Kidney (tissue), 14 donors: Measurements from ENCODE around the gene GALNT7. TPM values are rescaled to one million over a fixed set of nuclear protein-coding genes. Genes with fewer than 3 reads are reported as not detected.

Source experiments
- DNase-seq, 5 donors: peaks; one replicate each; pipeline ENCODE4 v3.0.0-alpha.2; 2013 to 2020
- FAIRE-seq: peaks from 2 replicates; lab custom pipeline; 2012; peaks lifted over from hg19 to GRCh38; lab: Jason Lieb, UNC
- H3K27ac ChIP-seq, 2 donors: one replicate each; pipeline ENCODE4 v1.7.0; 2013; ENCODE audit warnings: low read depth in 2 of 2, low read length in 2 of 2, inconsistent platforms in 1 of 2
- H3K27me3 ChIP-seq: one replicate; pipeline ENCODE4 v1.7.1; 2013; ENCODE audit warnings: low read length, inconsistent platforms; ENCODE audit not compliant: control insufficient read depth, insufficient read depth
- H3K36me3 ChIP-seq, 3 donors: one replicate each; pipeline versions ENCODE4 v1.7.0 to v1.7.1; 2013; ENCODE audit warnings: low read length in 3 of 3, control low read depth in 1 of 3, inconsistent platforms in 1 of 3; ENCODE audit not compliant: insufficient read depth in 3 of 3, control insufficient read depth in 2 of 3
- H3K4me1 ChIP-seq, 3 donors: one replicate each; pipeline versions ENCODE4 v1.7.0 to v1.7.1; 2013; ENCODE audit warnings: low read length in 3 of 3, inconsistent platforms in 1 of 3, low read depth in 1 of 3; ENCODE audit not compliant: control insufficient read depth in 2 of 3, insufficient read depth in 2 of 3
- H3K4me3 ChIP-seq, 3 donors: one replicate each; pipeline versions ENCODE4 v1.7.0 to v1.8.1; 2013; ENCODE audit warnings: low read length in 3 of 3, control low read depth in 1 of 3, inconsistent platforms in 1 of 3
- H3K9ac ChIP-seq, 3 donors: one replicate each; pipeline versions ENCODE4 v1.7.0 to v1.7.1; 2013; ENCODE audit warnings: low read length in 3 of 3, control low read depth in 1 of 3, inconsistent platforms in 1 of 3
- H3K9me3 ChIP-seq, 3 donors: one replicate each; pipeline versions ENCODE4 v1.7.0 to v1.7.1; 2013; ENCODE audit warnings: low read length in 3 of 3, control low read depth in 1 of 3, inconsistent platforms in 1 of 3; ENCODE audit not compliant: control insufficient read depth in 2 of 3, insufficient read depth in 1 of 3
- CTCF ChIP-seq: IDR thresholded peaks from 3 replicates; pipeline ENCODE4 v1.5.1; 2012; ENCODE audit warnings: mild to moderate bottlenecking, moderate library complexity, borderline replicate concordance; ENCODE audit not compliant: insufficient read depth; ENCODE audit errors: extremely low read depth
- intact Hi-C: fragments of 100-400 bp; cut with DNase I; formaldehyde crosslinking; loops from one replicate; pipeline ENCODE4 v1.11.1; 2022
- polyA plus RNA-seq: library from polyadenylated mRNA; stranded (reverse); fragments of 350-450 nt; fragmentation: Illumina TruSeq; extraction: RNeasy Lipid Tissue Mini Kit (QIAGEN cat#74804); gene quantifications from one replicate; pipeline ENCODE4 v1.2.3, GENCODE V29; 2014; ENCODE audit warnings: low read depth, low replicate concordance; ENCODE audit not compliant: insufficient read depth
- total RNA-seq: library from RNA; stranded (reverse); fragmentation: NEBNext Ultra II Directional; extraction: Animal tissue kit (Norgen Biotek cat#: 25700); gene quantifications from one replicate; pipeline ENCODE4 v1.2.1, GENCODE V29; 2021
- donor health status: control.
- donor health status: control.
- donor health status: control.
- donor health status: control.
- donor health status: control.
- donor health status: DM: yes; HTN: yes; CAD: no.
- donor health status: Normal renal cell carcinoma (clear cell type).

Gene GALNT7
- total and polyA plus RNA-seq, 2 donors from 2014 or later: 3.8 to 25.6 TPM

GRCh38 chr4:173334891-173335752, 166.5 kb downstream of the GALNT7 start:
- peaks cover 0 to 12% (median 0%) of the 10 kb centered on the region in 3 donors for H3K4me1 ChIP-seq
- FAIRE-seq (no peak), DNase-seq (peak; percentile 83 to 96 (median 94))
- H3K27me3 ChIP-seq: no peaks in the 10 kb centered on the region
- TF ChIP-seq CTCF: no peak
- peak overlapping the region; percentile 8 to 84 (median 63) for H3K9ac ChIP-seq
- peak overlapping the region; percentile 88 to 91 (median 90) for H3K4me3 ChIP-seq
- H3K9me3 ChIP-seq: no peaks in the 10 kb centered on the region
- H3K36me3 ChIP-seq: peaks cover 3 to 10% (median 6%) of the 10 kb centered on the region in 3 donors
- intact Hi-C loops: no loop called here
- peak overlapping the region; percentile 26 to 59 for H3K27ac ChIP-seq

DNA sequence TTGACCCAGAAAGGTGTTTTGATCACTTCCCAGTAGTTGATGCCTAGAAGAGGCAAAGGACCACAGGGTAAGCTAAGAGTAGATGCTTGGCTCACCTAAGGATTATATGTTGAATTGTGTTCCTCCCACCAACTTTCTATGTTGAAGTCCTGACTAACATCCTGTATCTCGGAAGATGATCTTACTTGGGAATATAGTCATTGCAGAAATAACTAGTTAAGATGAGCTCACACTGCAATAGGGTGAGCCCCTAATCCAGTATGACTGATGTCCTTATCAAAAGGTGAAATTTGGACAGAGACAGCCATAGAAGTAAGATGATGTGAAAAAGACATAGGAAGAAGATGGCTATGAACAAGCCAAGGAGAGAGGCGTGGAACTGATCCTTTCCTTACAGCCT, 168.9 kb downstream of the GALNT7 start:
- FAIRE-seq: no peak

GRCh38 chr4:173343832-173344397, 175.3 kb downstream of the GALNT7 start:
- no peak for FAIRE-seq
- no peaks in the 10 kb centered on the region for H3K9me3 ChIP-seq
- no peak overlapping the region for H3K9ac ChIP-seq
- DNase-seq: no peak
- no peaks in the 10 kb centered on the region for H3K4me1 ChIP-seq
- intact Hi-C loops: no loop called here
- no peaks in the 10 kb centered on the region for H3K36me3 ChIP-seq
- H3K4me3 ChIP-seq: no peak overlapping the region
- no peak for TF ChIP-seq CTCF
- H3K27me3 ChIP-seq: no peaks in the 10 kb centered on the region
- H3K27ac ChIP-seq: no peak overlapping the region

More for the DNA sequence above, 168.9 kb downstream of the GALNT7 start:
- intact Hi-C loops: no loop called here
- H3K4me1 ChIP-seq: peaks cover 0 to 7% (median 0%) of the 10 kb centered on the region in 3 donors
- H3K4me3 ChIP-seq: no peak overlapping the region
- DNase-seq: no peak
- no peaks in the 10 kb centered on the region for H3K9me3 ChIP-seq
- H3K27ac ChIP-seq: no peak overlapping the region
- no peaks in the 10 kb centered on the region for H3K36me3 ChIP-seq
- no peak overlapping the region for H3K9ac ChIP-seq
- no peaks in the 10 kb centered on the region for H3K27me3 ChIP-seq
- no peak for TF ChIP-seq CTCF
